ENCODE results near the gene CTAGE1.

- TF ChIP-seq, protein P1, sequence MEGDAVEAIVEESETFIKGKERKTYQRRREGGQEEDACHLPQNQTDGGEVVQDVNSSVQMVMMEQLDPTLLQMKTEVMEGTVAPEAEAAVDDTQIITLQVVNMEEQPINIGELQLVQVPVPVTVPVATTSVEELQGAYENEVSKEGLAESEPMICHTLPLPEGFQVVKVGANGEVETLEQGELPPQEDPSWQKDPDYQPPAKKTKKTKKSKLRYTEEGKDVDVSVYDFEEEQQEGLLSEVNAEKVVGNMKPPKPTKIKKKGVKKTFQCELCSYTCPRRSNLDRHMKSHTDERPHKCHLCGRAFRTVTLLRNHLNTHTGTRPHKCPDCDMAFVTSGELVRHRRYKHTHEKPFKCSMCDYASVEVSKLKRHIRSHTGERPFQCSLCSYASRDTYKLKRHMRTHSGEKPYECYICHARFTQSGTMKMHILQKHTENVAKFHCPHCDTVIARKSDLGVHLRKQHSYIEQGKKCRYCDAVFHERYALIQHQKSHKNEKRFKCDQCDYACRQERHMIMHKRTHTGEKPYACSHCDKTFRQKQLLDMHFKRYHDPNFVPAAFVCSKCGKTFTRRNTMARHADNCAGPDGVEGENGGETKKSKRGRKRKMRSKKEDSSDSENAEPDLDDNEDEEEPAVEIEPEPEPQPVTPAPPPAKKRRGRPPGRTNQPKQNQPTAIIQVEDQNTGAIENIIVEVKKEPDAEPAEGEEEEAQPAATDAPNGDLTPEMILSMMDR (IDR thresholded peaks at IDR 0.05; ENCODE audit: poor library complexity), result no peak
- TF ChIP-seq EZH2 (IDR thresholded peaks at IDR 0.05; ENCODE audit: borderline replicate concordance), result no peak
- TF ChIP-seq EZH2phosphoT487 (IDR thresholded peaks at IDR 0.05; ENCODE audit: low read depth, severe bottlenecking, unreplicated experiment), result no peak
Measured at GRCh38 chr18:22368021-22368420, 49.7 kb downstream of the CTAGE1 start.

All from hepatocyte (in vitro differentiated cells).